Panc1 (cell line): ENCODE data around the gene STX1A.

Experiments used
- CTCF ChIP-seq: fragments of 450-650 bp; IDR thresholded peaks from 2 replicates; pipeline ENCODE4 v1.5.1; 2017; ENCODE audit warnings: mild to moderate bottlenecking
- POLR2AphosphoS5 ChIP-seq: IDR thresholded peaks from 2 replicates; pipeline ENCODE4 v1.6.1; 2012; ENCODE audit warnings: mild to moderate bottlenecking, low read depth, low read length, moderate library complexity
- SIN3A ChIP-seq: IDR thresholded peaks from 2 replicates; pipeline ENCODE4 v1.6.1; 2012; ENCODE audit warnings: low read depth, mild to moderate bottlenecking, low read length, moderate library complexity, borderline replicate concordance; ENCODE audit not compliant: insufficient read depth
- TCF7L2 ChIP-seq: IDR thresholded peaks from 2 replicates; pipeline ENCODE4 v1.6.1; 2011; ENCODE audit warnings: mild to moderate bottlenecking, low read depth, low read length, inconsistent platforms
- TF ChIP-seq, protein P1 (sequence below), 2 experiments: IDR thresholded peaks; 2 replicates each; pipeline ENCODE4 v1.6.1; 2011 to 2012; ENCODE audit warnings: low read depth in 2 of 2, control low read depth in 1 of 2, low read length in 1 of 2, mild to moderate bottlenecking in 1 of 2, moderate library complexity in 1 of 2; ENCODE audit not compliant: insufficient read depth in 1 of 2

GRCh38 chr7:73669858-73670385 lies 49.5 kb downstream of the STX1A start:
- TF ChIP-seq CTCF (no peak), POLR2AphosphoS5 (no peak), TCF7L2 (no peak), SIN3A (no peak)
- TF ChIP-seq, protein P1, sequence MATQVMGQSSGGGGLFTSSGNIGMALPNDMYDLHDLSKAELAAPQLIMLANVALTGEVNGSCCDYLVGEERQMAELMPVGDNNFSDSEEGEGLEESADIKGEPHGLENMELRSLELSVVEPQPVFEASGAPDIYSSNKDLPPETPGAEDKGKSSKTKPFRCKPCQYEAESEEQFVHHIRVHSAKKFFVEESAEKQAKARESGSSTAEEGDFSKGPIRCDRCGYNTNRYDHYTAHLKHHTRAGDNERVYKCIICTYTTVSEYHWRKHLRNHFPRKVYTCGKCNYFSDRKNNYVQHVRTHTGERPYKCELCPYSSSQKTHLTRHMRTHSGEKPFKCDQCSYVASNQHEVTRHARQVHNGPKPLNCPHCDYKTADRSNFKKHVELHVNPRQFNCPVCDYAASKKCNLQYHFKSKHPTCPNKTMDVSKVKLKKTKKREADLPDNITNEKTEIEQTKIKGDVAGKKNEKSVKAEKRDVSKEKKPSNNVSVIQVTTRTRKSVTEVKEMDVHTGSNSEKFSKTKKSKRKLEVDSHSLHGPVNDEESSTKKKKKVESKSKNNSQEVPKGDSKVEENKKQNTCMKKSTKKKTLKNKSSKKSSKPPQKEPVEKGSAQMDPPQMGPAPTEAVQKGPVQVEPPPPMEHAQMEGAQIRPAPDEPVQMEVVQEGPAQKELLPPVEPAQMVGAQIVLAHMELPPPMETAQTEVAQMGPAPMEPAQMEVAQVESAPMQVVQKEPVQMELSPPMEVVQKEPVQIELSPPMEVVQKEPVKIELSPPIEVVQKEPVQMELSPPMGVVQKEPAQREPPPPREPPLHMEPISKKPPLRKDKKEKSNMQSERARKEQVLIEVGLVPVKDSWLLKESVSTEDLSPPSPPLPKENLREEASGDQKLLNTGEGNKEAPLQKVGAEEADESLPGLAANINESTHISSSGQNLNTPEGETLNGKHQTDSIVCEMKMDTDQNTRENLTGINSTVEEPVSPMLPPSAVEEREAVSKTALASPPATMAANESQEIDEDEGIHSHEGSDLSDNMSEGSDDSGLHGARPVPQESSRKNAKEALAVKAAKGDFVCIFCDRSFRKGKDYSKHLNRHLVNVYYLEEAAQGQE (IDR thresholded peaks at IDR 0.05; ENCODE audit: insufficient read depth in 1 of 2, low read depth in 2 of 2, low read length in 1 of 2): no peak
